SH-SY5Y (cell line): Measurements from ENCODE around the gene LAPTM5.

ENCODE experiments used
- GATA2 ChIP-seq: IDR thresholded peaks from 2 replicates; pipeline ENCODE4 v1.6.1; 2011; ENCODE audit warnings: mild to moderate bottlenecking, low read depth, low read length
- GATA3 ChIP-seq: IDR thresholded peaks from 2 replicates; pipeline ENCODE4 v1.6.1; 2011; ENCODE audit warnings: low read depth, mild to moderate bottlenecking, low read length, moderate library complexity

DNA sequence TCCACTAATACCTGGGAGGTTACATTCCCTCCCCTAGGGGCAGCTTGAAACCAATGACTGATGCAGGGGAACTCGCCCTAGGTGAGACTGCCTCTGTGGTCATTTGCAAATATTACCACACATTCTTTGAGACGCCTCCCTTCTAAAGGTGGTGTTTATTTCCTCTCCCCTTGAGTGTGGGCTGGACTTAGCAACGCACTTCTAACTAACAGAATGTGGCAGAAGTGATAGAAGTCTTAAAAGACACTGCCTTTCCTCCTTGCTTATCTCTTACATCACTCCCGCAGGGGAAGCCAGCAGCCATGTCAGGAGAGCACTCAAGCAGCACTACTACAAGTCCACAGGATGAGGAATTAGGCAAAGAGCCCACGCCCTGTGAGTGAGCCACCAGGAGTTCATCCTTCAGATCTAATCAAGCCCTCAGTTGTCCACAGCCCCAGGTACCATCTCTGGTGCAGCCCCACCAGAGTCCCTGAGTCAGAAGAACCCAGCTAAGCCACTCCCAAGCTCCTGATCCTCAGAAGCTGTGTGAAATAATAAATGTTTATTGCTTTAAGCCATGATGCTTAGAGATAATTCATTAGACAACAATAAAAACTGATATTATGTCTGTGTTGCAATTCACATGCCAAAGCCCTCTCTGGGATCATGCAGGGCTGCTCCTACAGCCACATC, 19.4 kb downstream of the LAPTM5 start:
- TF ChIP-seq GATA2 (no peak), GATA3 (no peak)
